ENCODE measurements around the gene LRRC72. TPM values are rescaled to one million over a fixed set of nuclear protein-coding genes. Genes with fewer than 3 reads are reported as not detected.
A peak's percentile ranks its signal among the peaks of the same experiment; 100 is the strongest.
"Not testable (repeated sequence)": the region's sequence is repeated elsewhere in the genome, so short reads cannot be mapped to it uniquely, and the experiment has no call there.

Gene LRRC72
- polyA plus RNA-seq, 12 donors, result not detected

DNA sequence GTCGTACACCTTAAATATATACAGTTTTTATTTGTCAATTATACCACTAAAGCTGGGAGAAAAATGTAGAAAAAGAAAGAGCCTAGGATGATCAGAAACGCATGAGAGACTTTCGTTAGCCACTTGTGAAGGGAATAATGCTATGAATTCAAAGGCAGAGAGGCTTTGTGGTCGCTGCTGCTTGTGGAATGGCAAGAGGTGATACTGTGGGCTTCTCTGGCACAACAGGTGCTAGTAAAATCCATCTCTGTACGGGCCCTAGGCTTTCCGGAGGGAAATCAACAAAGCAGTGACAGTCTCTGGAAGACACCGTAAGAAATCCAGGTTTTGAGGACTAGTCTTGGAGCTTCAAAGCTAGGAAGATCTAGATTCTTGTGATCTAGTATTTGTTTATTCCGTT is 52.6 kb downstream of the LRRC72 start:
- DNase-seq, result no peak

GRCh38 chr7:16581286-16581685 is 54.7 kb downstream of the LRRC72 start:
- no peak for DNase-seq

- DNase-seq, result no peak
Measured at GRCh38 chr7:16583834-16584233, 57.2 kb downstream of the LRRC72 start.

GRCh38 chr7:16585540-16585939 is 58.9 kb downstream of the LRRC72 start:
- no peak for DNase-seq

DNA sequence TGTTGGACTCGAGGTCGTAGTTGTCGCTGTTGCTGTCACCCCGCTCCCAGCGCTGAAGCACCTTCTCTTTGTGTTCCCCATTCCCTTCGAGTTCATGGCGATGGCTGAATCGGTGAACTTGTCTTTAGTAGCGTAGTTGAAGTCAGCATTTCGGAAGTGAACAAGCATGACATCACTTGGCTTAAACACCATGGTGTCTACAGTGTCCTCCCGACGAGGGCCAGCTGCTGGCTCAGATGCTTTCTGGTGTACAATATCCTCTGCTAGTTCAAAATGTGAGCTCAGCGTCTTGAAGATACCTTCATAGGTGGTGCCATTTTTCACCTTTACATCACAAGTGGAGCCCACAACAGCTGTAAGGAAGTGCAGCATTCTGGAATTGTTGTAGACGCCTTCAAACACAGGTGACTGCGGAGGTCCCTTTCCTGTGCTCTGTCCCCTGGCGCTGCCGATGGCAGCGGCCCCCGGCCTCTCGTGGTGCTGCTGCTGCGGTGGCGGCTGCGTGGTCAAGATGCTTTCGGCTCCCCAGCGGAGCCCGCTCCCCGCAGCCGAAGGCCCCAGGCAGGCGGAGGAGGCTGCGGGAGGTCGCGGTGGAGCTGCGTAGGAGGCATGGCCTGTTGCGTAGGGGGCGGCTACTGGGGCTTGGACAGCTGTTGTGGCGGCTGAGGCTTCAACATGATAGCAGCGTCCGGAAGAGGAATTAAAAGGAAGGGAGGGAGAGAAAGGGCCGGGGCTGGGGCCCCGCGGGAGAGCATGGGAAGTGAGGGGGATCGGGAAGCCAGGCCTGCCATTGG is 59.7 kb downstream of the LRRC72 start:
- DNase-seq, result no peak

DNA sequence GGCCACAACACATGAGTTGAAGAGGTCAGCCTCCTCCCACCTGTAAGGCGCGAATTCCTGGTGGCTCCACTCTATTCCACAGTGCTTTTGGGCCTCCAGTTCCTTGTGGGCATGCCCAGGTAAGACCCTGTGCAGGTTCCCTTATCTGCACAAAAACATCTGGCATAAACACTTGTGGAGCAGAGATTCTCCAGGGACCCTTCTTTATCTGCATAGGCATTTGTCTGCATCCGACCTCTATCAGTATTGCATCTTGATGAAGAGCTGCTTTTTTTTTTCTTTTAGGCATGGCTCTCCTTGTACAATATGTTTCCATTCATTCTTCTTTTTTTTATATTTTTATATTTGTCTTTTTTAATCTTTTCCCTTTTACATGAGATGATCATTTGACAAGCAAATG is 60.5 kb downstream of the LRRC72 start:
- no peak for DNase-seq

GRCh38 chr7:16587790-16588189 is 61.2 kb downstream of the LRRC72 start:
- peak; percentile 36 for DNase-seq

DNA sequence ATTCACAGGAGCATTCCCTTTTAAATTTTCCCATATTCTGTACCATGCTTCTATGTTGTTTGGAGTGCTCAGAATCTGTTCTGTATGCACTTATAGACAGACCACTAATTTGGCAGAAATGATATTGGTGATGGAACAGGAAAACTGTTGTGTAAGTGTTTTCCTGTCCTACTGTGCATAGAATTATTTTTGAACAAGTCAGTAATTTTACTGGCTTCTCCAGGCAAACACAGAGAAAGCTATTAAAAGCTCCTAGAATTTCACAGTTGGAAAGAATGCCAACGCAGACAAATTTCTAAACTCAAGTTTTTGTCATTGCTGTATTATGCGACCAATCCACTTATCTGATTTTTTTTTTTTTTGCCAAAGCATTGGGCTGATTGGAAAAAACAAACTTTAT is 63.3 kb downstream of the LRRC72 start:
- no peak for DNase-seq

- DNase-seq, result no peak
Measured at GRCh38 chr7:16590424-16590823, 63.8 kb downstream of the LRRC72 start.

DNA sequence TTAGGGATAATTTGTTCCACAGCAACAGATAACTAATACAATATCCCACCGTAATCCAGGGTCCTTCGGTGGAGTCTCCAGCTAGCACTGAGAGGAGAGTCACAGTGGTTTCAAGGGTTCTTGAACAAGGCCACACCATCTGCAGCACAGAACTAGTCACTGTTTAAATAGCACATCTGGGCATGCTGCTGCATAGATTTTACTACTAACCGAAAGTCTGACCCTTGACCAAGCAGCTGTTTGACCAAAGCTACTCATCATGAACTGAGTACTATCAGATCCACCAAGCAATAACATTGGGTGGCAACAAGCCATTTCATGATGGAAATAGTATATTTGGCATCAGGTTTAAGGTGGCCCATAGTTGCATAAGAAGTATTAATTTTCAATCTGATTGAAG is 65.8 kb downstream of the LRRC72 start:
- no peak for DNase-seq

- DNase-seq, result no peak
Measured at GRCh38 chr7:16594061-16594460, 67.4 kb downstream of the LRRC72 start.

GRCh38 chr7:16594676-16595075 is 68.1 kb downstream of the LRRC72 start:
- no peak for DNase-seq

GRCh38 chr7:16595596-16595995 is 69.0 kb downstream of the LRRC72 start:
- DNase-seq, result not testable (repeated sequence)

DNA sequence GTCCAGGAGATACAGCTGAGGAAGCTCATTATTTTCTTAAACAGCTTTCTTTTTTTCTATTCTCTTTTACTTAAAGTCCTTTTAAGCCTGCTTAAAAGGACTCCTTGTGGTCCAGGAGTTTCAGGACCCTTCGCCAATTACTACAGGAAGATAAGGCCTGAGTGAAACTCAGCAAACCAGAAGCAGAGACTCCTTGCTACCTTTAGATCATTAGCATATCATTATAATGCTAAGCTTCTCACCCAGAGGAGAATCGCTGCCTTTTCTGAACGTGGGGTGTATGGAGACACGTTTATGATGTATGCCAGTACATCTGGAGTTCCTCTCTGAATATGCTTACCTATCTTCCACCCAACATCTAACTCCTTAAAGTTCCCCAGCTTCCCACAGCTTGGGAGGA is 71.4 kb downstream of the LRRC72 start:
- DNase-seq, result no peak

DNA sequence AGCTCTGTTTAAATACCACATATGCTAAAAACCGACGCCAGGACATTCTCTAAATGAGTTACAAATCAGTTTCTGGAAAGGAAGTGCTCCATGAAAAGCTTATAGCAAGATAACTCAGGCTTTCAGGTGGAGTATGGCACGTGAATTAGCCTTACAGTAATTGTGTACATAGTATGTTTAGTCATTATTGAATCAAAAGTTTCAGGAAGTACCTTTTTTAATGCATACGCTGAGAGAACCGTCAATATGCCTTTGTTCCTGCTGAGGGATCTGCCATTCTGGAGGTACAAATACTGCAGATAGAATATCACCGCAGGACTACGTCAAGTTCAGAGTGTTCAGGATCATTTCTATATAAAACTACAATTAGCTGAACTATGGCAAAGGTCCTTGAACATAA is 73.2 kb downstream of the LRRC72 start:
- DNase-seq, result no peak

GRCh38 chr7:16603633-16604032 is 77.0 kb downstream of the LRRC72 start:
- no peak for DNase-seq

GRCh38 chr7:16604054-16604453 is 77.4 kb downstream of the LRRC72 start:
- no peak for DNase-seq

DNA sequence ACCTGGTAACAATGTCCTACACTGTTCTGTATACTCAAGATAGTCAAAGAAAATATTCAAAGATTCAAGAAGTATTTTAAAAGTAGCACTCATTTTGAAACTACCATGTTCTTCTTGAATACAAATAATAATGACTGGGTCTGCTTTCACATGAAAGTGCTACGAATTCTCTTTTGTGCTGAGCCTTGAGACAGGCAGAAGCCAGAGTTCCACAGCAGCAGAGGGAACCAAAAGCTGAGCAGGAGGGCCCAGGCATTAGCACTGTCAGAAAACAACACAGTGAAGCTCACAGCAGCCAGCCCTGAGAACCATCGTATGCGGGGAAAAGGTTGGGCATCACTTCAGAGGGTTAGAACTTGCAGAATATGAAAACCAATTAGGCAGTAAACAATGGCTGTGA is 80.1 kb downstream of the LRRC72 start:
- no peak for DNase-seq

- DNase-seq, result no peak
Measured at GRCh38 chr7:16609842-16610450, 83.3 kb downstream of the LRRC72 start.

DNA sequence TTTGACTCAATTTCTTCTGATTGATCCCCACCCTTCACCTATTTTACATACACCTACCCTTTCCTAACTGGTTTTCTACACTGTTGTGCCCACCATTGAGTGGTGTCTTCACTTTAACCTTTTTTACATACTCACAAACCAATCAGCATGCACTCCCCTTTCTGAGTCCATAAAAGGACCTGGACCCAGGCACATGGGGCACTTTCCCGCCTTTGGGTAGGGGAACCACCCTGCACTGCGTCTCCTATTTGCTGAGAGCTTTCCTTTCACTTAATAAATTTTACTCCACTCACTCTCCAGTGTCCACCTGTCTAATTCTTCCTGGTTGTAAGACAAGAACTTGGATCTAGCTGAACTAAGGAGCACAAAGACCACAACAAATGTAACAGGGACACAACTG is 85.1 kb downstream of the LRRC72 start:
- DNase-seq, result no peak

- DNase-seq, result no peak
Measured at GRCh38 chr7:16615228-16615627, 88.6 kb downstream of the LRRC72 start.

DNA sequence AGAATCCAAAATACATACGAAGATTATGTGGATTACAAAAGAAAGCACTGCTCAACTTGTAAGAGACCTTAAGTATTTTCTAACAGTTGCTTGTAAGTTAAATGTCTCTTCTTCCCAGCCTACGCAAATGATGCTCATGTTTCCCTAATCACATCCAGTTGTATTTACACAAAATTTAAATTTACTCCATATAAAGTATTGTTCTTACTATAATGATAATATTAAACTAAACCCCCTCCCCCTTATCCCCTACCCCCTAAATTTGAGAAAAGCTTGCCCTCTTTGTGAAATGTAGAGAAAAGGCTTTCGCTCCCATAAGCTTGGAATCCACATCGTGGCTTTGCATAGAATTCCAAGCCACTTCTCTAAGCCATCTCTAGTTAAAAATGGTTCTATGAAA is 89.5 kb downstream of the LRRC72 start:
- no peak for DNase-seq

- no peak for DNase-seq
Measured at GRCh38 chr7:16616542-16616941, 89.9 kb downstream of the LRRC72 start.

DNA sequence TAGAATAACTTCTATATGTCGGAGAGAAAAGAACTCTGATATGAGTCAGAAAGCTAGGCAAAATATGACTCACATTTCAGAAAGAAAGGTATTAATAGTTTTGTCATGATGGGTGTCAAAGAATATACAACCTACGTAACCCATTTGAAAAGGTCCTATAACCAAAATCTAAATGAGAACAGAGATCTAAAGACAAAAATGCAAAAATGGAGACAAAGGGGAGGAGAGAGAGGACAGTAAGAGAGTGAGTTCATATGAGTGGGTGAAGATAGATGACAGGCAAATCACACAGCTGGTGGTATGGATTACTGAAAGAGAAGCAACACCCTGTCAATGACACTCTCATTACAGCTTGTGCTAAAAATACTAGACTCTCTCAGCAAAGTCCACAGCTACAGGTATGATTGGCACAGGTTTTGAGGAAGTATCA is 93.4 kb downstream of the LRRC72 start:
- DNase-seq, result no peak
